HL-60 (cell line): ENCODE results near the gene FHAD1.
A peak's percentile ranks its signal among the peaks of the same experiment; 100 is the strongest.

Source experiments
- DNase-seq, 2 experiments: peaks; one replicate each; pipeline ENCODE4 v3.0.0-alpha.2; 2010 to 2020; ENCODE audit warnings: low read depth in 1 of 2, low spot score in 1 of 2
- H3K27ac ChIP-seq: fragments of 250-450 bp; sonication (Bioruptor Pico); replicated peaks from 2 replicates; pipeline ENCODE4 v1.5.1; 2020; ENCODE audit warnings: mild to moderate bottlenecking, moderate library complexity
- H3K27me3 ChIP-seq: fragments of 250-450 bp; sonication (Bioruptor Pico); 2 replicates; pipeline ENCODE4 v1.5.1; 2021; ENCODE audit warnings: mild to moderate bottlenecking, moderate library complexity; ENCODE audit not compliant: insufficient read depth, poor library complexity, severe bottlenecking
- H3K4me3 ChIP-seq: replicated peaks from 2 replicates; pipeline ENCODE4 v1.5.1; 2011; ENCODE audit warnings: mild to moderate bottlenecking, control low read depth, low read length; ENCODE audit not compliant: insufficient read depth
- CTCF ChIP-seq: IDR thresholded peaks from one replicate; pipeline ENCODE4 v1.5.1; 2011; ENCODE audit warnings: low read length, control low read depth, inconsistent platforms; ENCODE audit not compliant: insufficient read depth
- GABPA ChIP-seq: IDR thresholded peaks from 2 replicates; pipeline ENCODE4 v1.6.1; 2012; ENCODE audit warnings: low read depth
- POLR2AphosphoS5 ChIP-seq: IDR thresholded peaks from 2 replicates; pipeline ENCODE4 v1.6.1; 2012; ENCODE audit warnings: low read depth
- REST ChIP-seq: IDR thresholded peaks from 2 replicates; pipeline ENCODE4 v1.6.1; 2012; ENCODE audit warnings: low read depth; ENCODE audit not compliant: insufficient replicate concordance
- SPI1 ChIP-seq: IDR thresholded peaks from 2 replicates; pipeline ENCODE4 v1.6.1; 2012; ENCODE audit warnings: low read depth, mild to moderate bottlenecking, borderline replicate concordance

FHAD1 gene

GRCh38 chr1:15362096-15362736 is 115.2 kb downstream of the FHAD1 start:
- Histone ChIP-seq H3K27me3 (no peaks in the 10 kb centered on the region), H3K27ac (no peak overlapping the region), H3K4me3 (no peak overlapping the region)
- no peak for DNase-seq
- no peak for TF ChIP-seq POLR2AphosphoS5
- TF ChIP-seq REST, result no peak
- no peak for TF ChIP-seq SPI1
- TF ChIP-seq GABPA, result no peak
- no peak for TF ChIP-seq CTCF

- H3K27me3 ChIP-seq, result no peaks in the 10 kb centered on the region
- peak; percentile 53; the same call in 1 of the 2 replicates for TF ChIP-seq SPI1
- TF ChIP-seq POLR2AphosphoS5, result no peak
- no peak overlapping the region for H3K27ac ChIP-seq
- no peak overlapping the region for H3K4me3 ChIP-seq
- DNase-seq, result no peak
Measured at GRCh38 chr1:15362737-15363128, 115.7 kb downstream of the FHAD1 start.

GRCh38 chr1:15364740-15365139 is 117.7 kb downstream of the FHAD1 start:
- H3K27ac ChIP-seq, result no peak overlapping the region
- no peaks in the 10 kb centered on the region for H3K27me3 ChIP-seq
- no peak overlapping the region for H3K4me3 ChIP-seq
- DNase-seq, result no peak
- TF ChIP-seq POLR2AphosphoS5 (no peak), CTCF (no peak), GABPA (no peak), SPI1 (no peak), REST (no peak)

- no peak for DNase-seq
- no peak for TF ChIP-seq GABPA
- TF ChIP-seq SPI1, result no peak
- no peak for TF ChIP-seq CTCF
- no peak for TF ChIP-seq POLR2AphosphoS5
- TF ChIP-seq REST, result no peak
- Histone ChIP-seq H3K4me3 (no peak overlapping the region), H3K27ac (no peak overlapping the region), H3K27me3 (no peaks in the 10 kb centered on the region)
Measured at GRCh38 chr1:15368888-15369287, 121.9 kb downstream of the FHAD1 start.
